SJSA1 (cell line): ENCODE data around the gene DHX34. TPM values are rescaled to one million over a fixed set of nuclear protein-coding genes. Genes with fewer than 3 reads are reported as not detected.
A peak's percentile ranks its signal among the peaks of the same experiment; 100 is the strongest.
"Not testable (repeated sequence)": the region's sequence is repeated elsewhere in the genome, so short reads cannot be mapped to it uniquely, and the experiment has no call there.

Experiments
- DNase-seq, 2 experiments: peaks; one replicate each; pipeline ENCODE4 v3.0.0-alpha.2; 2015 to 2020; ENCODE audit warnings: low spot score in 2 of 2, low read depth in 1 of 2
- H3K27ac ChIP-seq: fragments of 250-450 bp; sonication (Bioruptor Pico); 2 replicates; pipeline ENCODE4 v1.5.1; 2020; ENCODE audit warnings: mild to moderate bottlenecking, moderate library complexity
- H3K27me3 ChIP-seq: fragments of 250-450 bp; sonication (Bioruptor Pico); replicated peaks from 2 replicates; pipeline ENCODE4 v1.5.1; 2020; ENCODE audit warnings: mild to moderate bottlenecking, moderate library complexity
- H3K36me3 ChIP-seq: fragments of 250-450 bp; sonication (Bioruptor Pico); 2 replicates; pipeline ENCODE4 v1.5.1; 2020; ENCODE audit warnings: mild to moderate bottlenecking
- H3K4me1 ChIP-seq: fragments of 250-450 bp; sonication (Bioruptor Pico); replicated peaks from 2 replicates; pipeline ENCODE4 v1.6.1; 2021; ENCODE audit warnings: mild to moderate bottlenecking
- H3K4me3 ChIP-seq: fragments of 250-450 bp; sonication (Bioruptor Pico); 2 replicates; pipeline ENCODE4 v1.5.1; 2020; ENCODE audit warnings: mild to moderate bottlenecking
- H3K9me3 ChIP-seq: fragments of 250-450 bp; sonication (Bioruptor Pico); replicated peaks from 2 replicates; pipeline ENCODE4 v1.5.1; 2020; ENCODE audit warnings: mild to moderate bottlenecking
- total RNA-seq: library from RNA; depleted of rRNA; stranded (reverse); fragments of >200 nt; shearing (Covaris generic); gene quantifications from 2 replicates; pipeline ENCODE4 v1.2.3, GENCODE V29; 2014

Gene DHX34
- total RNA-seq, 1 experiment from 2014 or later, result 16.4 TPM

- H3K4me1 ChIP-seq, result peaks cover 8% of the 10 kb centered on the region
- no peaks in the 10 kb centered on the region for H3K36me3 ChIP-seq
- H3K9me3 ChIP-seq, result no peaks in the 10 kb centered on the region
- no peaks in the 10 kb centered on the region for H3K27me3 ChIP-seq
- no peak for DNase-seq
- no peak overlapping the region for H3K4me3 ChIP-seq
- H3K27ac ChIP-seq, result no peak overlapping the region
Measured at GRCh38 chr19:47316513-47316912, 32.6 kb upstream of the DHX34 start.

- no peaks in the 10 kb centered on the region for H3K36me3 ChIP-seq
- H3K9me3 ChIP-seq, result no peaks in the 10 kb centered on the region
- no peak overlapping the region for H3K4me3 ChIP-seq
- H3K27me3 ChIP-seq, result no peaks in the 10 kb centered on the region
- no peak for DNase-seq
- peaks cover 5% of the 10 kb centered on the region for H3K4me1 ChIP-seq
- no peak overlapping the region for H3K27ac ChIP-seq
Measured at GRCh38 chr19:47319923-47320871, 28.9 kb upstream of the DHX34 start.

DNA sequence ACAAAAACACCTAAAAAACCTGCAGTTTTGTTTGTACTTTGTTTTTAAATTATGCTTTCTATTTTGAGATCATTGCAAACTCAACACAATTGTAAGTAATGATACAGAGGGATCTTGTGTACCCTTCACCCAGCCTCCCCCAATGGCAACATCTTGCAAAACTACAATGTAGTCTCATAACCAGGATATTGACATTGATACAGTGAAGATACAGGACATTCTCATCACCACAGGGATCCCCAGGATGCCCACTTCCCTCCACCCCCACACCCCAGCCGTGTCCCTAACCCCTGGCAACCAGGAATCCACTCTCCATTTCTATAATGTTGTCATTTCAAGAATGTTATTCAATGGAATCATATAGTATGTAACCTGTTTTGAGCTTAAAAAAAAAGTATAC lies 27.5 kb upstream of the DHX34 start:
- Histone ChIP-seq H3K4me1 (no peaks in the 10 kb centered on the region), H3K4me3 (no peak overlapping the region), H3K9me3 (no peaks in the 10 kb centered on the region), H3K27me3 (no peaks in the 10 kb centered on the region), H3K27ac (no peak overlapping the region), H3K36me3 (no peaks in the 10 kb centered on the region)
- no peak for DNase-seq

DNA sequence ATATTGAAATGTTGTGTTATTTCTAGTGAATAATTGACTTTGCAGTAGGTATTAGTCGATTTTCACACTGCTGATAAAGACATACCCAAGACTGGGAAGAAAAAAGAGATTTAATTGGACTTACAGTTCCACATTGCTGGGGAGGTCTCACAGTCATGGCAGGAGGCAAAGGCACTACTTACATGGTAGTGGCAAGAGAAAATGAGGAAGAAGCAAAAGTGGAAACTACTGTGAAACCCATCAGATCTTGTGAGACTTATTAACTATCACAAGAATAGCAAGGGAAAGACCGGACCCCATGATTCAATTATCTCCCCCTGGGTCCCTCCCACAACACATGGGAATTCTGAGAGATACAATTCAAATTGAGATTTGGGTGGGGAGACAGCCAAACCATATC lies 27.1 kb upstream of the DHX34 start:
- no peaks in the 10 kb centered on the region for H3K4me1 ChIP-seq
- H3K4me3 ChIP-seq, result no peak overlapping the region
- no peak for DNase-seq
- H3K27ac ChIP-seq, result no peak overlapping the region
- no peaks in the 10 kb centered on the region for H3K9me3 ChIP-seq
- no peaks in the 10 kb centered on the region for H3K27me3 ChIP-seq
- no peaks in the 10 kb centered on the region for H3K36me3 ChIP-seq

DNA sequence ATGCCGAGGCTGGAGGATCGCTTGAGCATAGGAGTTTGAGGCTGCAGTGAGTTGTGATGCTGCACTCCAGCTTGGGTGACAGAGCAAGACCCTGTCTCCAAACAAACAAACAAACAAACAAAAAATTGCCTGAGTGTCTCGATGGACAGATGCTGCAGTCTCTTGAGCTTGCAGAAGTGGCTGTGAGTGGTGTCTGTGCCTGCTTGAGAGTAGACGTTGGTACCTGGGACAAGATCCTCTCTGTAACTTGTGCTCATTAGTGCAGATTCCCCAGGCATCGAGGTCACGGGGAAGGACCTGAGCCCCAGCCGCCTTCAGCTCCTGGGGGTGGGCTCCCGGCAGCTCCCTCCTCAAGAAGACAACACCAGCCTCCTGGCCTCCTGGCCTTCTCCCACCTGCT lies 25.7 kb upstream of the DHX34 start:
- DNase-seq, result no peak
- Histone ChIP-seq H3K4me1 (no peaks in the 10 kb centered on the region), H3K36me3 (no peaks in the 10 kb centered on the region), H3K9me3 (no peaks in the 10 kb centered on the region), H3K27me3 (no peaks in the 10 kb centered on the region), H3K27ac (no peak overlapping the region), H3K4me3 (no peak overlapping the region)

DNA sequence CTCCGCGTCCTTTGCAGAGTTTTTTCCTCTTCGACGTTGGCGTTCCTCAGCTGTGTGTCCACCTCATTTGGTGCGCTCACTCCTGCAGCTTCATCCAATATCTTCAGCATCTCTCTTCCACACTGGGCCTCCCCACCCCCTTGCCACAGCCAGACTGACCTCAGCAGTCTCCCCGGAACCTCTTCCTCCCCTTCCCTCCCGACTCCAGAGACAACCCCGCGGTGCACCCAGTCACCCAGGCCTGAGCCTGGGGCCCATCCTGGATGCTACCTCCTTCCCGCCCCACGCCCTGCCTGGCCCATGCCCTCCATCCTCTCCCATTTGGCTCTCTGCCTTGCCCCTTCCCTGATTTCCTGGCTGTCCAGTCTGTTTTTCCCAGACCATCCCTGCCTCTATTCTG lies 25.2 kb upstream of the DHX34 start:
- H3K4me1 ChIP-seq, result no peaks in the 10 kb centered on the region
- no peak overlapping the region for H3K4me3 ChIP-seq
- H3K27me3 ChIP-seq, result no peaks in the 10 kb centered on the region
- DNase-seq, result no peak
- H3K27ac ChIP-seq, result no peak overlapping the region
- H3K9me3 ChIP-seq, result no peaks in the 10 kb centered on the region
- no peaks in the 10 kb centered on the region for H3K36me3 ChIP-seq

- no peaks in the 10 kb centered on the region for H3K27me3 ChIP-seq
- H3K4me3 ChIP-seq, result no peak overlapping the region
- DNase-seq, result no peak
- no peak overlapping the region for H3K27ac ChIP-seq
- no peaks in the 10 kb centered on the region for H3K9me3 ChIP-seq
- no peaks in the 10 kb centered on the region for H3K36me3 ChIP-seq
- H3K4me1 ChIP-seq, result no peaks in the 10 kb centered on the region
Measured at GRCh38 chr19:47324502-47324901, 24.6 kb upstream of the DHX34 start.

DNA sequence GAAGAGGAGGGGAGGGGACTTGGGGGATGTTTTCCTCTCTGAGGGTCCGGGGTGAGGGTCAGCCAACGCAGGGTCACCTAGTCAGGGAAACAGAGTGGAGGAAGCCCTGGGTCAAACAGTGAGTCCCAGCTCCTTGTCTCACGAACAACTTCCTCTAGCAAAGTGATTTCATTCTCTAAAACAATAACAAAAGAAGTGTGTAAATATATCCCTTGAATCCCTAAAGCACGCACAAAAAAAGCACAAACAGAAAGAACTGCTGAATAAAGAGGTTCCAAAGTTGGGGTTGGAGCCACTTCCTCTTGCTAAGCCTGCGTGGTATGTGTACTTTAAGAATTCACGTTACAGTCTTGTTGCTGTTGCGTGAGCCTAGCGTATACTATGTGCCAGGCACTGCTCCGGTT lies 18.6 kb upstream of the DHX34 start:
- Histone ChIP-seq H3K9me3 (no peaks in the 10 kb centered on the region), H3K27ac (peak overlapping the region; percentile 82), H3K27me3 (no peaks in the 10 kb centered on the region), H3K4me1 (peaks cover 16% of the 10 kb centered on the region), H3K36me3 (no peaks in the 10 kb centered on the region), H3K4me3 (no peak overlapping the region)
- DNase-seq, result peak; percentile 61 to 83

DNA sequence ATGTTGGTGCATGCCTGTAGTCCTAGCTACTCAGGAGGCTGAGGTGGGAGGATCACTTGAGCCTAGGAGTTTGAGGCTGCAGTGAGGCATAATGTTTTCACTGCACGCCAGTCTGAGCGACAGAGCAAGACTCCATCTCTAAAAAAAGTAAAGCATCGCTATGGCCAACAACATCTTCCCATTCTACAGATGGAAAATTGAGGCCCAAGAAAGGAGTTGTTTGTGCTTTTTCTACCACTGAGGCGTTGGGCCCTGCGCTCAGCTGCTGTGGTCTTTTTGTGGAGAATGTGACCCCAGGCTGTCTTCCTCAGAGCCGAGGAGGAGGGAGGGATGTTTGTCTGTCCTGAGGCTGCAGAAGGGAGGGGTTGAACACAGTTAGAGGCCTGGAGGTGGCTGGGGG lies 17.6 kb upstream of the DHX34 start:
- H3K4me1 ChIP-seq, result peaks cover 16% of the 10 kb centered on the region
- no peak overlapping the region for H3K27ac ChIP-seq
- no peak overlapping the region for H3K4me3 ChIP-seq
- DNase-seq, result no peak
- no peaks in the 10 kb centered on the region for H3K27me3 ChIP-seq
- H3K9me3 ChIP-seq, result no peaks in the 10 kb centered on the region
- H3K36me3 ChIP-seq, result no peaks in the 10 kb centered on the region

- Histone ChIP-seq H3K9me3 (no peaks in the 10 kb centered on the region), H3K4me1 (peaks cover 16% of the 10 kb centered on the region), H3K4me3 (no peak within 1 kb of the TSS), H3K27ac (no peak within 1 kb of the TSS), H3K27me3 (no peaks in the 10 kb centered on the region), H3K36me3 (no peaks in the 10 kb centered on the region)
- DNase-seq, result no peak
Measured at GRCh38 chr19:47331931-47332547, 17.1 kb upstream of the DHX34 start, which contains the start of gene C5AR2. TSS of gene C5AR2 (plus strand) at chr19:47332175. CDS start at chr19:47340800, 8,625 bp downstream.

DNA sequence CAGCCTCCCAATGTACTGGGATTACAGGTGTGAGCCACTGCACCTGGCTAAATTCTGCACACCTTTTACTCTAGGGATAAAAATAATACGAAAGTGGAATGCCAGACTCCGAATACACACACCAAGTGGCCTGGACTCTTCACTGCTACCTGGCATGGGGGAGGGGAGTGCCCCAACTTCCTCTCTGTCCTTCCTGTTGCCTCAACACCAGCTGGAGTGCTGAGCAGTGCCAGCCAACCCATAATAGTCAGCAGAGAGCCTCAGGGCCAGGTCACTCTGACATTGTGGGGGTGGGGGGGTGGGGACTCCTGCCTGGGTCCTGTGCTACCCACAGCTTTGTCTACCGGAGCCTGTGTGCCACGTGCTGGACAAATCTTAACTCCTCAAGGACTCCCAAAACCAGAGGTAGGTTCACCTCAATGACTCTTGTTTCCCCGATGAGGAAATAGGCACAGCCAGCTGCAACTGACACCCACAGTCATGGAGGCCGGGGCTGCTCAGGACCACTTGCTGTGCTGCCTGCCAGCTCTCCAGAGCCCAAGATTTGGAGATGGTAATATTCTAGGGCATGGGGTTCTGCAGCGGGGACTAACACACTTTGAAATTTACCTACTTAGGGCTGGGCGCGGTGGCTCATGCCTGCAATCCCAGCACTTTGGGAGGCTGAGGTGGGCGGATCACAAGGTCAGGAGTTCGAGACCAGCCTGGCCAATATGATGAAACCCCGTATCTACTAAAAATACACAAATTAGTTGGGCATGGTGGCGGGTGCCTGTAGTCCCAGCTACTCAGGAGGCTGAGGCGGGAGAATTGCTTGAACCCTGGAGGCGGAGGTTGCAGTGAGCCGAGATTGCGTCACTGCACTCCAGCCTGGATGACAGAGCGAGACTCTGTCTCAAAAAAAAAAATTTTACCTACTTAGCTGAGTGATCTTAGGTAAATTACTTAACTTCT lies 12.1 kb upstream of the DHX34 start:
- not testable (repeated sequence) for DNase-seq, H3K27ac ChIP-seq, H3K36me3 ChIP-seq, H3K4me3 ChIP-seq, H3K9me3 ChIP-seq, H3K27me3 ChIP-seq, H3K4me1 ChIP-seq

DNA sequence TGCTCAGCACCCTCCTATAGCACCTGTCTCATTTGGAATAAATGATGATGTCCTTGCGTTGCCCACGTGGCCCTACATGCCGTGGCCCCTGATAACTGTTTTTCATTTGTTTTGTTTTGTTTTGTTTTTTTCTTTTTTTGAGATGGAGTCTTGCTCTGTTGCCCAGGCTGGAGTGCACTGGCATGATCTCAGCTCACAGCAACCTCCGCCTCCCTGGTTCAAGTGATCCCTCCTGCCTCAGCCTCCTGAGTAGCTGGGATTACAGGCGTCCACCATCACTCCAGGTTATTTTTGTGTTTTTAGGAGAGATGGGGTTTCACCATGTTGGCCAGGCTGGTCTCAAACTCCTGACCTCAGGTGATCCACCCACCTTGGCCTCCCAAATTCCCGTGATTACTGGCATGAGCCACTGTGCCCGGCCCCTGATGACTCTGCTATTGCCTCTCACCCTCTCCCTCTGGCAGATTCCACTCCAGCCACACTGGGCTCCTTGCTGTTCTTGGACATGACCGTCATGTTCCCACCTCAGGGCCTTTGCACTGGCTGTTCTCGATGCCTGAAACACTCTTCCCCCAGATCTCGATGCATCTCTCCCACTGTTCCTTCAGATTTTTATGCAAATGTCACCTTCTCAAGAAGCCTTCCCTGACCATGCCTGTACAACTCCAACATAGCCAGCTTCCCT lies 9.8 kb upstream of the DHX34 start:
- Histone ChIP-seq H3K4me1 (no peaks in the 10 kb centered on the region), H3K27ac (no peak overlapping the region), H3K27me3 (no peaks in the 10 kb centered on the region), H3K36me3 (no peaks in the 10 kb centered on the region), H3K9me3 (no peaks in the 10 kb centered on the region), H3K4me3 (no peak overlapping the region)
- no peak for DNase-seq

DNA sequence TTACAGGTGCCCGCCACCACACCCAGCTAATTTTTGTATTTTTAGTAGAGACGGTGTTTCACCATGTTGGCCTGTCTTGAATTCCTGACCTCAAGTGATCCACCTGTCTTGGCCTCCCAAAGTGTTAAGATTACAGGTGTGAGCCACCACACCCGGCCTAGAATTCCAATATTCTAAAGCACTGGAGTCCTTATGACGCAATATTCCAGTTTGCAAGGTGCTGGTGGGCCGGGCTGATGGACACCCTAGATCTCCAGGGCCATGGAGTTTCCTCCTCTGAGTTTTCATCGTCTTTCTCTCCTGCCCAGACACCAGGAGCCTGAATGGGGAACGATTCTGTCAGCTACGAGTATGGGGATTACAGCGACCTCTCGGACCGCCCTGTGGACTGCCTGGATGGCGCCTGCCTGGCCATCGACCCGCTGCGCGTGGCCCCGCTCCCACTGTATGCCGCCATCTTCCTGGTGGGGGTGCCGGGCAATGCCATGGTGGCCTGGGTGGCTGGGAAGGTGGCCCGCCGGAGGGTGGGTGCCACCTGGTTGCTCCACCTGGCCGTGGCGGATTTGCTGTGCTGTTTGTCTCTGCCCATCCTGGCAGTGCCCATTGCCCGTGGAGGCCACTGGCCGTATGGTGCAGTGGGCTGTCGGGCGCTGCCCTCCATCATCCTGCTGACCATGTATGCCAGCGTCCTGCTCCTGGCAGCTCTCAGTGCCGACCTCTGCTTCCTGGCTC lies 8.5 kb upstream of the DHX34 start:
- Histone ChIP-seq H3K36me3 (no peaks in the 10 kb centered on the region), H3K27ac (no peak overlapping the region), H3K4me3 (no peak overlapping the region), H3K4me1 (no peaks in the 10 kb centered on the region), H3K9me3 (no peaks in the 10 kb centered on the region), H3K27me3 (no peaks in the 10 kb centered on the region)
- DNase-seq, result no peak
